HEK293 (cell line): ENCODE results near the gene ZFYVE19.

ENCODE experiments used
- BCL6B ChIP-seq: fragments of 450-650 bp; formaldehyde crosslinking; IDR thresholded peaks from 2 replicates; pipeline ENCODE4 v1.5.1; 2017; ENCODE audit warnings: missing biosample characterization, missing genetic modification characterization
- INSM2 ChIP-seq: fragments of 450-650 bp; formaldehyde crosslinking; IDR thresholded peaks from 2 replicates; pipeline ENCODE4 v1.5.1; 2016; ENCODE audit warnings: missing biosample characterization, missing genetic modification characterization
- PATZ1 ChIP-seq: fragments of 450-650 bp; formaldehyde crosslinking; IDR thresholded peaks from 2 replicates; pipeline ENCODE4 v1.5.1; 2016; ENCODE audit warnings: missing biosample characterization, missing genetic modification characterization
- ZFP3 ChIP-seq: fragments of 450-650 bp; formaldehyde crosslinking; IDR thresholded peaks from 2 replicates; pipeline ENCODE4 v1.5.1; 2016; ENCODE audit warnings: low read depth, missing biosample characterization, missing genetic modification characterization
- ZNF112 ChIP-seq: fragments of 450-650 bp; formaldehyde crosslinking; IDR thresholded peaks from 2 replicates; pipeline ENCODE4 v1.5.0; 2017; ENCODE audit warnings: missing biosample characterization, missing genetic modification characterization
- ZNF121 ChIP-seq: fragments of 450-650 bp; formaldehyde crosslinking; IDR thresholded peaks from 2 replicates; pipeline ENCODE4 v1.5.1; 2016; ENCODE audit warnings: missing biosample characterization, missing genetic modification characterization
- ZNF335 ChIP-seq: fragments of 450-650 bp; formaldehyde crosslinking; conservative IDR thresholded peaks from 2 replicates; pipeline ENCODE4 v1.5.1; 2016; ENCODE audit warnings: missing biosample characterization, missing genetic modification characterization
- ZNF362 ChIP-seq: fragments of 450-650 bp; formaldehyde crosslinking; IDR thresholded peaks from 2 replicates; pipeline ENCODE4 v1.5.1; 2016; ENCODE audit warnings: missing biosample characterization, missing genetic modification characterization
- ZNF521 ChIP-seq: fragments of 450-650 bp; formaldehyde crosslinking; IDR thresholded peaks from 2 replicates; pipeline ENCODE4 v1.5.1; 2017; ENCODE audit warnings: missing biosample characterization, mild to moderate bottlenecking, missing genetic modification characterization
- ZNF623 ChIP-seq: fragments of 450-650 bp; formaldehyde crosslinking; IDR thresholded peaks from 2 replicates; pipeline ENCODE4 v1.5.1; 2016; ENCODE audit warnings: missing biosample characterization, missing genetic modification characterization
- ZNF664 ChIP-seq: fragments of 450-650 bp; formaldehyde crosslinking; IDR thresholded peaks from 2 replicates; pipeline ENCODE4 v1.5.1; 2016; ENCODE audit warnings: missing biosample characterization, missing genetic modification characterization
- ZNF701 ChIP-seq: fragments of 450-650 bp; formaldehyde crosslinking; IDR thresholded peaks from 2 replicates; pipeline ENCODE4 v1.5.1; 2016; ENCODE audit warnings: missing biosample characterization, missing genetic modification characterization
- ZNF704 ChIP-seq: fragments of 450-650 bp; formaldehyde crosslinking; IDR thresholded peaks from 2 replicates; pipeline ENCODE4 v1.5.1; 2016; ENCODE audit warnings: missing biosample characterization, missing genetic modification characterization
- ZNF776 ChIP-seq: fragments of 450-650 bp; formaldehyde crosslinking; IDR thresholded peaks from 2 replicates; pipeline ENCODE4 v1.5.0; 2017; ENCODE audit warnings: missing biosample characterization, missing genetic modification characterization, borderline replicate concordance
- TF ChIP-seq, protein P1 (sequence below): fragments of 450-650 bp; formaldehyde crosslinking; IDR thresholded peaks from 2 replicates; pipeline ENCODE4 v1.5.1; 2016; ENCODE audit warnings: missing biosample characterization, missing genetic modification characterization, borderline replicate concordance
- TF ChIP-seq, protein P2 (sequence below): fragments of 450-650 bp; formaldehyde crosslinking; IDR thresholded peaks from 2 replicates; pipeline ENCODE4 v1.5.1; 2016; ENCODE audit warnings: missing biosample characterization, missing genetic modification characterization
- TF ChIP-seq, protein P3 (sequence below): fragments of 450-650 bp; formaldehyde crosslinking; IDR thresholded peaks from 2 replicates; pipeline ENCODE4 v1.5.1; 2016; ENCODE audit warnings: missing biosample characterization, missing genetic modification characterization

ZFYVE19 gene

DNA sequence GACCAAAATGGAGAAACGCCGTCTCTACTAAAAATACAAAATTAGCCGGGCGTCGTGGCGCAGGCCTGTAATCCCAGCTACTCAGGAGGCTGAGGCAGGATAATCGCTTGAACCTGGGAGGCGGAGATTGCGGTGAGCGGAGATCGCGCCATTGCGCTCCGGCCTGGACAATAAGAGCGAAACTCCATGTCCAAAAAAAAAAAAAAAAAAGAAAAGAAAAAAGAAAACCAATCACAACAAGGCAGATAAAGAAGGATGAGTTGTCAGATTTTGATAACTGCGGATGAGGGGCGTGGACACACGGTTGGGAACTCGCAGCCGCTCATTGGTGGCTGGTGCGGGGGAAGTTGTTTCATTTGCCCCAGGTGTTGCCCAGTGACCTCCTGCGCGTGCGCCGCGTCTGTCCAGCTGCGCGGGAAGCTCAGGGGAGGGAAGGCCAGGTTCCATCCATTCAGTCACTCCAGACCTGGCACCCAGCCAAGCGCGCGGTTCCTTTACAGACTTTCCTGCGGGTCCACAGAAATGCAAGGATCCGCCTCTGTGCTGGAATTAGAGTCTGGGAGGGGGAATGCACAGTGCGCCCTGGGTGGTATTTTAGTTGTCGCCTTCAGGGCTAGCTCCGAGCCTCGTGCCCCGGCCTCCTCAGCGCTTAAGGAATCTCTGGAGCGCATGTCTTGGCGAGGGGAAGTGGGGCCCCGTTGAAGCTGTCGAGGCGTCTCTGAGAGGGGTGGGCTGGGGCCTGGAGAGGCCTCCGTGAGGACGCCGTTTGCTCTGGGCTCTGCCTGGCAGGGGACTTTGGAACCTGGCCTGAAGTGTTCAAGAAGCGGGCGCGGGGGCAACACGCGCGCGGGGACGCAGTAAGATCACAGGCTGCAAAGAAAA is 43.7 kb upstream of the ZFYVE19 start (continued):
- TF ChIP-seq, protein P1, sequence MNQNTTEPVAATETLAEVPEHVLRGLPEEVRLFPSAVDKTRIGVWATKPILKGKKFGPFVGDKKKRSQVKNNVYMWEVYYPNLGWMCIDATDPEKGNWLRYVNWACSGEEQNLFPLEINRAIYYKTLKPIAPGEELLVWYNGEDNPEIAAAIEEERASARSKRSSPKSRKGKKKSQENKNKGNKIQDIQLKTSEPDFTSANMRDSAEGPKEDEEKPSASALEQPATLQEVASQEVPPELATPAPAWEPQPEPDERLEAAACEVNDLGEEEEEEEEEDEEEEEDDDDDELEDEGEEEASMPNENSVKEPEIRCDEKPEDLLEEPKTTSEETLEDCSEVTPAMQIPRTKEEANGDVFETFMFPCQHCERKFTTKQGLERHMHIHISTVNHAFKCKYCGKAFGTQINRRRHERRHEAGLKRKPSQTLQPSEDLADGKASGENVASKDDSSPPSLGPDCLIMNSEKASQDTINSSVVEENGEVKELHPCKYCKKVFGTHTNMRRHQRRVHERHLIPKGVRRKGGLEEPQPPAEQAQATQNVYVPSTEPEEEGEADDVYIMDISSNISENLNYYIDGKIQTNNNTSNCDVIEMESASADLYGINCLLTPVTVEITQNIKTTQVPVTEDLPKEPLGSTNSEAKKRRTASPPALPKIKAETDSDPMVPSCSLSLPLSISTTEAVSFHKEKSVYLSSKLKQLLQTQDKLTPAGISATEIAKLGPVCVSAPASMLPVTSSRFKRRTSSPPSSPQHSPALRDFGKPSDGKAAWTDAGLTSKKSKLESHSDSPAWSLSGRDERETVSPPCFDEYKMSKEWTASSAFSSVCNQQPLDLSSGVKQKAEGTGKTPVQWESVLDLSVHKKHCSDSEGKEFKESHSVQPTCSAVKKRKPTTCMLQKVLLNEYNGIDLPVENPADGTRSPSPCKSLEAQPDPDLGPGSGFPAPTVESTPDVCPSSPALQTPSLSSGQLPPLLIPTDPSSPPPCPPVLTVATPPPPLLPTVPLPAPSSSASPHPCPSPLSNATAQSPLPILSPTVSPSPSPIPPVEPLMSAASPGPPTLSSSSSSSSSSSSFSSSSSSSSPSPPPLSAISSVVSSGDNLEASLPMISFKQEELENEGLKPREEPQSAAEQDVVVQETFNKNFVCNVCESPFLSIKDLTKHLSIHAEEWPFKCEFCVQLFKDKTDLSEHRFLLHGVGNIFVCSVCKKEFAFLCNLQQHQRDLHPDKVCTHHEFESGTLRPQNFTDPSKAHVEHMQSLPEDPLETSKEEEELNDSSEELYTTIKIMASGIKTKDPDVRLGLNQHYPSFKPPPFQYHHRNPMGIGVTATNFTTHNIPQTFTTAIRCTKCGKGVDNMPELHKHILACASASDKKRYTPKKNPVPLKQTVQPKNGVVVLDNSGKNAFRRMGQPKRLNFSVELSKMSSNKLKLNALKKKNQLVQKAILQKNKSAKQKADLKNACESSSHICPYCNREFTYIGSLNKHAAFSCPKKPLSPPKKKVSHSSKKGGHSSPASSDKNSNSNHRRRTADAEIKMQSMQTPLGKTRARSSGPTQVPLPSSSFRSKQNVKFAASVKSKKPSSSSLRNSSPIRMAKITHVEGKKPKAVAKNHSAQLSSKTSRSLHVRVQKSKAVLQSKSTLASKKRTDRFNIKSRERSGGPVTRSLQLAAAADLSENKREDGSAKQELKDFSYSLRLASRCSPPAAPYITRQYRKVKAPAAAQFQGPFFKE (tag by site-specific recombination), result no peak
- TF ChIP-seq ZNF623 (tag by site-specific recombination), result no peak
- peak; percentile 70 for TF ChIP-seq ZNF335 (tag by site-specific recombination)
- peak; percentile 89 for TF ChIP-seq INSM2 (tag by site-specific recombination)
- no peak for TF ChIP-seq PATZ1 (tag by site-specific recombination)
- peak; percentile 62; the same call in 1 of the 2 replicates for TF ChIP-seq ZNF362 (tag by site-specific recombination)
- TF ChIP-seq, protein P2, sequence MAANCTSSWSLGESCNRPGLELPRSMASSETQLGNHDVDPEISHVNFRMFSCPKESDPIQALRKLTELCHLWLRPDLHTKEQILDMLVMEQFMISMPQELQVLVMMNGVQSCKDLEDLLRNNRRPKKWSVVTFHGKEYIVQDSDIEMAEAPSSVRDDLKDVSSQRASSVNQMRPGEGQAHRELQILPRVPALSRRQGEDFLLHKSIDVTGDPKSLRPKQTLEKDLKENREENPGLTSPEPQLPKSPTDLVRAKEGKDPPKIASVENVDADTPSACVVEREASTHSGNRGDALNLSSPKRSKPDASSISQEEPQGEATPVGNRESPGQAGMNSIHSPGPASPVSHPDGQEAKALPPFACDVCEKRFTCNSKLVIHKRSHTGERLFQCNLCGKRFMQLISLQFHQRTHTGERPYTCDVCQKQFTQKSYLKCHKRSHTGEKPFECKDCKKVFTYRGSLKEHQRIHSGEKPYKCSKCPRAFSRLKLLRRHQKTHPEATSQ (tag by site-specific recombination), result no peak
- TF ChIP-seq ZFP3, result no peak
- TF ChIP-seq ZNF112, result peak; percentile 64; the same call in 1 of the 2 replicates
- no peak for TF ChIP-seq ZNF521
- TF ChIP-seq ZNF776 (tag by site-specific recombination), result no peak
- TF ChIP-seq ZNF664 (tag by site-specific recombination), result no peak
- TF ChIP-seq ZNF121, result no peak
- TF ChIP-seq ZNF704, result no peak
- no peak for TF ChIP-seq ZNF701 (tag by site-specific recombination)
- peak; percentile 55 for TF ChIP-seq BCL6B (tag by site-specific recombination)
- TF ChIP-seq, protein P3, sequence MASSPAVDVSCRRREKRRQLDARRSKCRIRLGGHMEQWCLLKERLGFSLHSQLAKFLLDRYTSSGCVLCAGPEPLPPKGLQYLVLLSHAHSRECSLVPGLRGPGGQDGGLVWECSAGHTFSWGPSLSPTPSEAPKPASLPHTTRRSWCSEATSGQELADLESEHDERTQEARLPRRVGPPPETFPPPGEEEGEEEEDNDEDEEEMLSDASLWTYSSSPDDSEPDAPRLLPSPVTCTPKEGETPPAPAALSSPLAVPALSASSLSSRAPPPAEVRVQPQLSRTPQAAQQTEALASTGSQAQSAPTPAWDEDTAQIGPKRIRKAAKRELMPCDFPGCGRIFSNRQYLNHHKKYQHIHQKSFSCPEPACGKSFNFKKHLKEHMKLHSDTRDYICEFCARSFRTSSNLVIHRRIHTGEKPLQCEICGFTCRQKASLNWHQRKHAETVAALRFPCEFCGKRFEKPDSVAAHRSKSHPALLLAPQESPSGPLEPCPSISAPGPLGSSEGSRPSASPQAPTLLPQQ (tag by site-specific recombination), result no peak
